ENCODE data around the gene IPP.

IPP gene

DNA sequence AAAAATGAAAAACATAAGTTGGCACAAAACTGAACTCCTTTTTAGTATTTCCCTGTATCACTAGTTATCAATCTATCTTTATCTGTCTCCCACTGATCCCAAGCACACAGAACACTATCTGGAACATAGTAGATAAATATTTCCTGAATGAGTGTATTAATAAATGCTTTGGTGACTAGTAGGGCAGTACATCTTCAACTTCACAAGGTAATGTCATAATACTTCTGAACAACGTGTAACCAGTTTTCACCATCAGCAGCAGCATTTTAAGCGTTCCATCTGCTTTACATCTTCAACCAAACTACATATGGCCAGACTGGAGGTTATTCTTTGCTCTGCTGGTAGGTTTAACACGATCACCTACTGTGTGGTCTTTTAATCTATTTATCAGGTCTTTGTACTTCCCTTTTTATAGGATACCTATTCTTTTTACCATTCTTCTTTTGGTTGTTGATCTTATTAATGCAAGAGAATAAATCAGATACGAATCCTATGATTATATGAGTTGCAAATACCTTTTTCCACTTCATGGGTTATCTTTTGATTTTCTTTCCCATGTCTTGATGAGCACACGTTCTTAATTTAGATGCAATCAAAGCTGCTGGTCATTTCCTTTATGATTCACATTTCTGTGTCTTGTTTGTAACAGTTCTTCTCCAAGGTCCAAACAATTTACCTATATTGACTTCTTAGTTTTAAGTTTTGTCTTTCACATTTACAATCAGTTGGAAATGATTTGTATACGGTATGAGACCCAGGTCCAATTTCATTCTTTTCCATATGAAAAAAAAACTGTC is 80.4 kb downstream of the IPP start:
- no peak for DNase-seq

GRCh38 chr1:45669379-45669778 is 81.1 kb downstream of the IPP start:
- Histone ChIP-seq H3K36me3 (no peaks in the 10 kb centered on the region), H3K4me1 (no peaks in the 10 kb centered on the region), H3K4me3 (ENCODE audit: low read depth, low read length) (no peak overlapping the region), H3K9me3 (no peaks in the 10 kb centered on the region), H3K27me3 (no peaks in the 10 kb centered on the region)
- no peak for DNase-seq
- no peak for TF ChIP-seq CTCF (IDR thresholded peaks at IDR 0.05; ENCODE audit: low read depth, low read length)

More for the DNA sequence above, 80.4 kb downstream of the IPP start:
- no peak for TF ChIP-seq CTCF (IDR thresholded peaks at IDR 0.05; ENCODE audit: low read depth, low read length)
- Histone ChIP-seq H3K9me3 (no peaks in the 10 kb centered on the region), H3K36me3 (no peaks in the 10 kb centered on the region), H3K4me3 (ENCODE audit: low read depth, low read length) (no peak overlapping the region), H3K27me3 (no peaks in the 10 kb centered on the region), H3K4me1 (no peaks in the 10 kb centered on the region)

DNA sequence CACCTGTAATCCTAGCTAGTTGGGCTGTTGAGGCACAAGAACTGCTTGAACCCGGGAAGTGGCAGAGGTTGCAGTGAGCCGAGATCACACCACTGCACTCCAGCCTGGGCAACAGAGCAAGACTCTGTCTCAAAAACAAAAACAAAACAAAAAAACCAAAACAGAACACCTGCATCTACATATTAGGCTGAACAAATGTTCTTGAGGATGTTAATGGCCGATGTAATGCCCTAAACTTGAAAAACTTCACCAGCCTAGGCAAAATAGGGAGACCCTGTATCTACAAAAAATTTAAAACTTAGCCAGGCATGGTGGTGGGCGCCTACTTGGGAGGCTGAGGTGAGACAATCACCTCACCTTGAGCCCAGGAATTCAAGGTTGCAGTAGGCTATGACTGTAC is 81.9 kb downstream of the IPP start:
- TF ChIP-seq CTCF (IDR thresholded peaks at IDR 0.05; ENCODE audit: low read depth, low read length), result no peak
- no peak for DNase-seq

DNA sequence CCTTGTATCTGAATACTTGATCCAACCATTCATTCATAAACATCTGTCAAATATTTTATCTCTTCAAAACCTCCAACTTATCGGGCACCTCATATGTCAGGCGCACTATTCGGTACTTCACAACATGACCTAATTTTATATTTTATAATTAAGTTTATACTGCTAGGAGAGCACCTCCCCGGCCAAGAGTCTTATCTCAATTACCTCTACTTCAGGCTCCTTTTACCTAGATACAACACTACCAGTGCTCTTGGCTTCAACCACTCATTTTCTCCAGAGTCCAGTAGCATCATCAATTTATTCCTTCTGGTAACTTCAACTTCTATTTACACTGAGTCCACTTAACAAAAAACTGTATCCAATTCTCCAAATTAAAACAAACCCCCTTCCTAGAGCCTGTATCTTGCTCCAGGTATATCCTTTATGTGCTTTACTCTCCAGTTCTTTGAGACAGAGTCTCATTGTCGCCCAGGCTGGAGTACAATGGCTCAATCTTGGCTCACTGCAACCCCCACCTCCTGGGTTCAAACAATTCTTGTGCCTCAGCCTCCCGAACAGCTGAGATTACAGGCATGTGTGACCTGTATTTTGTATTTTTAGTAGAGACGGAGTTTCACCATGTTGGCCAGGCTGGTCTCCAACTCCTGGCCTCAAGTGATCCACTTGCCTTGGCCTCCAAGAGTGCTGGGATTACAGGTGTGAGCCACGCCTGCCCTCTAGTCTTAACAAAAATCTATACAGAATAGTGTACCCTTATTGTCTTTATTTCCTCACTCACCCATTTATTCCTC is 82.9 kb downstream of the IPP start:
- DNase-seq, result no peak
- no peaks in the 10 kb centered on the region for H3K27me3 ChIP-seq
- H3K4me1 ChIP-seq, result no peaks in the 10 kb centered on the region
- no peaks in the 10 kb centered on the region for H3K9me3 ChIP-seq
- no peak for TF ChIP-seq CTCF (IDR thresholded peaks at IDR 0.05; ENCODE audit: low read depth, low read length)
- H3K4me3 ChIP-seq (ENCODE audit: low read depth, low read length), result no peak overlapping the region
- no peaks in the 10 kb centered on the region for H3K36me3 ChIP-seq

More for the DNA sequence above, 81.9 kb downstream of the IPP start:
- H3K4me1 ChIP-seq, result no peaks in the 10 kb centered on the region
- H3K27me3 ChIP-seq, result no peaks in the 10 kb centered on the region
- no peaks in the 10 kb centered on the region for H3K36me3 ChIP-seq
- no peaks in the 10 kb centered on the region for H3K9me3 ChIP-seq
- H3K4me3 ChIP-seq (ENCODE audit: low read depth, low read length), result no peak overlapping the region

- Histone ChIP-seq H3K4me3 (ENCODE audit: low read depth, low read length) (no peak overlapping the region), H3K9me3 (no peaks in the 10 kb centered on the region), H3K4me1 (no peaks in the 10 kb centered on the region), H3K36me3 (no peaks in the 10 kb centered on the region), H3K27me3 (no peaks in the 10 kb centered on the region)
- no peak for DNase-seq
- TF ChIP-seq CTCF (IDR thresholded peaks at IDR 0.05; ENCODE audit: low read depth, low read length), result no peak
Measured at GRCh38 chr1:45666836-45667235, 83.6 kb downstream of the IPP start.

DNA sequence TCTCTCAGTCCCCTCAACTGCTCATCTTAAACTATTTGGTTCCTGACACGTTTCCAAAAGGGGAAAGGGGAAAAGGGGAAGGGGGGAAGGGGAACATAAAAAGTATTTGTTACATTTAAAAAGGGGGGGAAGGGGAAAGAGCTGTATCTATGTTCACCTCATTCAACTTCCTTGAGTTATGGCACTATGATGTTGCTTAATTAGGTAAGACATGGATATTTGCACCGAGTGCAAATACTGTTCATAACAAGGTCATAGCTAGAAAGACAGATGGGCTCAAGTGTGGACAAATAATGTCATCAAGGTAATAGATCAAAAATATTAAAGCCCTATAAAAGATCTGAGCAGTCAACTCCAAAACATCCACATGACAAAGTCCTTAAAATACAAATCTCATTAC is 90.1 kb downstream of the IPP start:
- no peak for DNase-seq
- H3K4me1 ChIP-seq, result no peaks in the 10 kb centered on the region
- no peaks in the 10 kb centered on the region for H3K27me3 ChIP-seq
- H3K4me3 ChIP-seq (ENCODE audit: low read depth, low read length), result no peak overlapping the region
- no peak for TF ChIP-seq CTCF (IDR thresholded peaks at IDR 0.05; ENCODE audit: low read depth, low read length)
- no peaks in the 10 kb centered on the region for H3K9me3 ChIP-seq
- peaks cover 13% of the 10 kb centered on the region for H3K36me3 ChIP-seq

Data from BE2C (cell line).